ENCODE measurements around the gene SEMA5A. TPM values are rescaled to one million over a fixed set of nuclear protein-coding genes. Genes with fewer than 3 reads are reported as not detected.

The SEMA5A gene
- total and polyA plus RNA-seq, 7 donors: 0.24 to 3.9 (median 0.66) TPM

DNA sequence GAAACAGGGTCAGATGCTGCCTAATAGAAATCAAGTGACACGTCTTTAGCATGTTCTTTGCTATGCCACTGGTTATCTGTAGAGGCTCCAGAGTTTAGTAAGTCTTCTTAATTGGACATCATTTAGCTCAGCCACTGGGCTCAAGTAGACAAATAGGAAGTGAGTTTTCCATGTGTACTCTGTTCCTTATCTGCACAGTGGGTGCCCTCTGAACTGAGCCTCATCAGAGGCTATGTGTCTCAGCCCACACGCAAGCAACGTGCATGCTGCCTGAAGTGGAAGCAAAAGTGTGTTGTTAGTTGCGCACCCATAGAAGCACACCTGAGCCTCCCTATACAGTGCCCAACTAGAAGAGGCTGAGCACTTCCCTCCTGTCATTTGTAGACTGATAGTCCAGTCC, 134.7 kb downstream of the SEMA5A start:
- H3K9me3 ChIP-seq: no peaks in the 10 kb centered on the region
- H3K27me3 ChIP-seq (ENCODE audit: insufficient read depth in 3 of 3, low read length in 2 of 3): no peaks in the 10 kb centered on the region
- H3K36me3 ChIP-seq (ENCODE audit: insufficient read depth in 1 of 2, low read depth in 1 of 2): no peaks in the 10 kb centered on the region
- WGBS, 3 donors: 72 to 83% (median 76%) methylated on average over 4 of the region's 4 CpGs
- intact Hi-C loops (cut with DNase I): no loop called here
- no peak for ATAC-seq
- DNase-seq: no peak
- H3K4me3 ChIP-seq: no peak overlapping the region
- no peak overlapping the region for H3K27ac ChIP-seq
- H3K4me1 ChIP-seq: no peaks in the 10 kb centered on the region
- TF ChIP-seq, protein P1, sequence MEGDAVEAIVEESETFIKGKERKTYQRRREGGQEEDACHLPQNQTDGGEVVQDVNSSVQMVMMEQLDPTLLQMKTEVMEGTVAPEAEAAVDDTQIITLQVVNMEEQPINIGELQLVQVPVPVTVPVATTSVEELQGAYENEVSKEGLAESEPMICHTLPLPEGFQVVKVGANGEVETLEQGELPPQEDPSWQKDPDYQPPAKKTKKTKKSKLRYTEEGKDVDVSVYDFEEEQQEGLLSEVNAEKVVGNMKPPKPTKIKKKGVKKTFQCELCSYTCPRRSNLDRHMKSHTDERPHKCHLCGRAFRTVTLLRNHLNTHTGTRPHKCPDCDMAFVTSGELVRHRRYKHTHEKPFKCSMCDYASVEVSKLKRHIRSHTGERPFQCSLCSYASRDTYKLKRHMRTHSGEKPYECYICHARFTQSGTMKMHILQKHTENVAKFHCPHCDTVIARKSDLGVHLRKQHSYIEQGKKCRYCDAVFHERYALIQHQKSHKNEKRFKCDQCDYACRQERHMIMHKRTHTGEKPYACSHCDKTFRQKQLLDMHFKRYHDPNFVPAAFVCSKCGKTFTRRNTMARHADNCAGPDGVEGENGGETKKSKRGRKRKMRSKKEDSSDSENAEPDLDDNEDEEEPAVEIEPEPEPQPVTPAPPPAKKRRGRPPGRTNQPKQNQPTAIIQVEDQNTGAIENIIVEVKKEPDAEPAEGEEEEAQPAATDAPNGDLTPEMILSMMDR (IDR thresholded peaks at IDR 0.05): no peak

DNA sequence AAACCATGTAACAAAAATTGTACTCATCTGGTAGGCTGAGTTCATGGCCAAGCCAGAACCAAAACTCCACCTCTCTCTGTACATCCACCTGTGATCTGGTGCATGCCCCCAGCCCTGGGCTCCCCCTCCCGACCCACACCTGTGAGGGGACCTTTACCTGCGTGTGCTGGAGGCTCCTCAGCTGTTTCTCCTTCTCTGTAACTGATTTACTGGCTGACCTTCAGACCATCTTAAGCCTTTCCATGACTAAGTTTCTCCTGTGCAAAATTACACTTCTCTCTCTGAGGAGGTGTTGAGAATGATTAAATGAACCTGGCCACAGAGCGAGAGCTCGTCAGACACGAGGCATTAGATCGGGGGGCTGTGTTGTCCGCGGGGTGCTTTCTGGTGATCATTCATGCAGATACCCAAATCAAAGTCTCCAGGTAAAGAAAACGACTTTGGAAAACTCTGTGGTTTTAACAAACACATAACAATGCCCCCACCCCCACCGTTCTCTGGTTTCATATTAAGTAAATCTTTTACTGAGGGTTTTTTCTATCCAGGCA, 136.4 kb downstream of the SEMA5A start:
- H3K36me3 ChIP-seq (ENCODE audit: insufficient read depth in 1 of 2, low read depth in 1 of 2): no peaks in the 10 kb centered on the region
- WGBS, 3 donors: 69 to 75% (median 73%) methylated on average over 10 of the region's 10 CpGs
- ATAC-seq: no peak

GRCh38 chr5:9408964-9409363, 136.9 kb downstream of the SEMA5A start:
- ATAC-seq (no peak), DNase-seq (no peak)
- intact Hi-C loops (cut with DNase I): no loop called here
- H3K9me3 ChIP-seq: no peaks in the 10 kb centered on the region
- H3K4me3 ChIP-seq: no peak overlapping the region
- H3K4me1 ChIP-seq: no peaks in the 10 kb centered on the region
- WGBS, 3 donors: 70% methylated on average over 5 of the region's 5 CpGs
- TF ChIP-seq, protein P1 (IDR thresholded peaks at IDR 0.05): no peak
- H3K36me3 ChIP-seq (ENCODE audit: insufficient read depth in 1 of 2, low read depth in 1 of 2): no peaks in the 10 kb centered on the region
- H3K27me3 ChIP-seq (ENCODE audit: insufficient read depth in 3 of 3, low read length in 2 of 3): peaks cover 0 to 2% (median 0%) of the 10 kb centered on the region in 3 donors
- H3K27ac ChIP-seq: no peak overlapping the region

More for the DNA sequence above, 136.4 kb downstream of the SEMA5A start:
- H3K9me3 ChIP-seq: no peaks in the 10 kb centered on the region
- H3K4me3 ChIP-seq: no peak overlapping the region
- H3K4me1 ChIP-seq: no peaks in the 10 kb centered on the region
- no peak for DNase-seq
- H3K27me3 ChIP-seq (ENCODE audit: insufficient read depth in 3 of 3, low read length in 2 of 3): peaks cover 0 to 2% (median 0%) of the 10 kb centered on the region in 3 donors
- TF ChIP-seq, protein P1 (IDR thresholded peaks at IDR 0.05): no peak
- intact Hi-C loops (cut with DNase I): no loop called here
- H3K27ac ChIP-seq: no peak overlapping the region

DNA sequence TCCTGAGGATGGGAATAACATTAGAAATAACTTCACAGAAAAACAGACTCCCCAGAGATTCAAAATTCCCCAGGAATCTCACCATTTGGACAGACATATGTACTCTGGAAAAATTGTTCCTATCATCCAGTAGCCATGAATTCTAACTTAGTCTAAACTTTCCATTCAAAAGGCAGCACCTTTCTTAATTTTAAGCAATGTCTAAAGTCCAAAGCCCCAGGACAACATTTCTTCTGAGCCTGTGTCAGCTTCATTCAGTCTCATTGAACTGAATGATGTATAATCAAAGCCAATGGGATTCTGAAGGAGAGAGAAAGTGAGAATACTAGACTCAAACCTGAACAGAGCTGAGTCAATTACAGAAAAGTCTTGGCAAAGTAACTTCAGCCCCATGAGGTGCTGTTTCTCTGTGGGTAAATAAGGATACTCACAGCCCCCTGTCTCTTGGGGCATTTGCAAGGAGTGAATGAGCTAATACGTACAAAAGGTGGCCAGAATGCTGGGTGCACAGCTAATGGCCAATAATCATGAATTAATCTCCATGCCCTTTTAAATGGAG, 140.6 kb downstream of the SEMA5A start:
- intact Hi-C loops (cut with DNase I): no loop called here
- Histone ChIP-seq H3K4me3 (no peak overlapping the region), H3K36me3 (ENCODE audit: insufficient read depth in 1 of 2, low read depth in 1 of 2) (no peaks in the 10 kb centered on the region), H3K27ac (no peak overlapping the region), H3K27me3 (ENCODE audit: insufficient read depth in 3 of 3, low read length in 2 of 3) (peaks cover 0 to 2% (median 0%) of the 10 kb centered on the region in 3 donors), H3K9me3 (no peaks in the 10 kb centered on the region), H3K4me1 (no peaks in the 10 kb centered on the region)
- ATAC-seq: no peak
- no peak for DNase-seq
- WGBS, 3 donors: 70 to 76% (median 75%) methylated on average over 1 of the region's 1 CpG
- TF ChIP-seq, protein P1 (IDR thresholded peaks at IDR 0.05): no peak
